ENCODE data around the gene NOVA1.

- TF ChIP-seq CTCF (IDR thresholded peaks at IDR 0.05), result no peak
- TF ChIP-seq POLR2A (IDR thresholded peaks at IDR 0.05), result no peak
- no peak for TF ChIP-seq POLR2AphosphoS5 (IDR thresholded peaks at IDR 0.05; ENCODE audit: insufficient read depth in 1 of 2, low read depth in 1 of 2)
Observed at GRCh38 chr14:26636561-26636960, 38.7 kb upstream of the NOVA1 start.

Data from vagina (tissue), 2 donors.